Measurements from ENCODE around the gene PATJ. TPM values are rescaled to one million over a fixed set of nuclear protein-coding genes. Genes with fewer than 3 reads are reported as not detected.
"Not testable (repeated sequence)": the region's sequence is repeated elsewhere in the genome, so short reads cannot be mapped to it uniquely, and the experiment has no call there.

The PATJ gene
- polyA plus RNA-seq, 1 donor from 2014 or later = 7.8 TPM

DNA sequence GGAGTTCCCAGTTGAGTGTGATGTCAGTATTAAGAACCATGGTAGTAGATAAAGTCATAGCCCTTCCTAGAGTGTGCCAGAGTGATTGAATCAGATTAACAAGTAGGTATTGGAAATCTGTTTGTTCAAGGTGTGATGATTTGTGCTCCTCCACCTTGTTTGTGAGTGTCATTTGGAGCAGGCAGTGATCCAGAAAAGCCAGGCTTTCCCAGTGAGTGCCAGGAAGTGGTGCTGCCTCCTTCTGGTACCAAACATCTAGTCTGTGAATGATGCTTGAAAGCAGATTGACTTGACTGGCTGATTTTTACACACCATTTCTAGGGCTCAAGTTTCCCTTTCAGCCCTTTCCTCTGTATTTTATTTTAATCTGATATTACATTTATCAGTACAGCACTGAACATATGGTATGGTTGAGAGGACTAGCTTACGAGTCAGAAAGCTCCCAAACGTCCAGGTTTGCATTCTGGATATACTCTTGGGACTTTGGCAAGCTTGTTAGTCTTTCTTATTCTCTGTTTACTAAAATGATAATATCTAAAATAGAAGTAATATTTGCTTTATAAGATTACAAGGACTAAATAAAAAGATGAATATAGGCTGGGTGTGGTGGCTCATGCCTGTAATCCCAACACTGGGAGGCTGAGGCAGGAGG lies 100.7 kb downstream of the PATJ start:
- H3K9ac ChIP-seq (ENCODE audit: low read length) = no peak overlapping the region
- H3K36me3 ChIP-seq (ENCODE audit: insufficient read depth, low read length) = no peaks in the 10 kb centered on the region
- H3K79me2 ChIP-seq (replicated peaks; ENCODE audit: insufficient read depth, low read length) = no peaks in the 10 kb centered on the region

DNA sequence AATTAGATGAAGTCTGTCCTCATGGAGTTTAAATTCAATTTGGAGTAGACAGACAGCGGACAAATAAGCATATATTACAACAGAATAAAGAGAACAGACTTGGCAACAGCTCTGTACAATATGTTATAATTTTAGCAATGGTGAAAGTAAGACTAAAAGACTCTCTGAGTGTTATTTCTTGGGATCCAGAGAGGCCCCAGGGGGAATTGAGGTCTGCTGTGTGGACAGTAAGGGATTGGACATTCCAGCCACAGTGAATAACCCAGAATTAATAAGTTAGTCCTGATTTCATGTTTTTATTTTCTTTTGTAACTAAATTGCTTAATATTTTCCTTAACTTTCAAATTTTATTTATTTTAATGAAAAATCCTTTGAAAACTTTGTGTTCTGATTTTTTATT lies 101.7 kb downstream of the PATJ start:
- Histone ChIP-seq H3K9me2 (ENCODE audit: insufficient read depth, low read length) (no peaks in the 10 kb centered on the region), H3K27me3 (ENCODE audit: insufficient read depth, low read depth, low read length) (no peaks in the 10 kb centered on the region), H3K36me3 (ENCODE audit: insufficient read depth, low read length) (no peaks in the 10 kb centered on the region), H3F3A (ENCODE audit: insufficient read depth, low read length, poor library complexity, severe bottlenecking) (no peaks in the 10 kb centered on the region), H3K4me3 (ENCODE audit: low read length) (no peak overlapping the region), H4K20me1 (ENCODE audit: insufficient read depth) (no peaks in the 10 kb centered on the region), H3K9ac (ENCODE audit: low read length) (no peak overlapping the region), H3K27ac (ENCODE audit: low read length) (no peak overlapping the region), H2AFZ (ENCODE audit: low read depth, low read length) (no peak overlapping the region), H3K79me2 (replicated peaks; ENCODE audit: insufficient read depth, low read length) (no peaks in the 10 kb centered on the region), H3K4me2 (ENCODE audit: low read length) (no peak overlapping the region), H3K9me3 (ENCODE audit: low read length) (no peaks in the 10 kb centered on the region)
- no peak for TF ChIP-seq MXI1 (conservative IDR thresholded peaks at IDR 0.05; ENCODE audit: poor library complexity, severe bottlenecking)
- TF ChIP-seq POLR2AphosphoS5 (IDR thresholded peaks at IDR 0.05) = no peak
- TF ChIP-seq SMC3 (conservative IDR thresholded peaks at IDR 0.05; ENCODE audit: poor library complexity) = no peak
- TF ChIP-seq EP300 (conservative IDR thresholded peaks at IDR 0.05; ENCODE audit: poor library complexity, severe bottlenecking) = no peak
- no peak for TF ChIP-seq RAD21 (conservative IDR thresholded peaks at IDR 0.05)
- TF ChIP-seq, protein P1, sequence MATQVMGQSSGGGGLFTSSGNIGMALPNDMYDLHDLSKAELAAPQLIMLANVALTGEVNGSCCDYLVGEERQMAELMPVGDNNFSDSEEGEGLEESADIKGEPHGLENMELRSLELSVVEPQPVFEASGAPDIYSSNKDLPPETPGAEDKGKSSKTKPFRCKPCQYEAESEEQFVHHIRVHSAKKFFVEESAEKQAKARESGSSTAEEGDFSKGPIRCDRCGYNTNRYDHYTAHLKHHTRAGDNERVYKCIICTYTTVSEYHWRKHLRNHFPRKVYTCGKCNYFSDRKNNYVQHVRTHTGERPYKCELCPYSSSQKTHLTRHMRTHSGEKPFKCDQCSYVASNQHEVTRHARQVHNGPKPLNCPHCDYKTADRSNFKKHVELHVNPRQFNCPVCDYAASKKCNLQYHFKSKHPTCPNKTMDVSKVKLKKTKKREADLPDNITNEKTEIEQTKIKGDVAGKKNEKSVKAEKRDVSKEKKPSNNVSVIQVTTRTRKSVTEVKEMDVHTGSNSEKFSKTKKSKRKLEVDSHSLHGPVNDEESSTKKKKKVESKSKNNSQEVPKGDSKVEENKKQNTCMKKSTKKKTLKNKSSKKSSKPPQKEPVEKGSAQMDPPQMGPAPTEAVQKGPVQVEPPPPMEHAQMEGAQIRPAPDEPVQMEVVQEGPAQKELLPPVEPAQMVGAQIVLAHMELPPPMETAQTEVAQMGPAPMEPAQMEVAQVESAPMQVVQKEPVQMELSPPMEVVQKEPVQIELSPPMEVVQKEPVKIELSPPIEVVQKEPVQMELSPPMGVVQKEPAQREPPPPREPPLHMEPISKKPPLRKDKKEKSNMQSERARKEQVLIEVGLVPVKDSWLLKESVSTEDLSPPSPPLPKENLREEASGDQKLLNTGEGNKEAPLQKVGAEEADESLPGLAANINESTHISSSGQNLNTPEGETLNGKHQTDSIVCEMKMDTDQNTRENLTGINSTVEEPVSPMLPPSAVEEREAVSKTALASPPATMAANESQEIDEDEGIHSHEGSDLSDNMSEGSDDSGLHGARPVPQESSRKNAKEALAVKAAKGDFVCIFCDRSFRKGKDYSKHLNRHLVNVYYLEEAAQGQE (IDR thresholded peaks at IDR 0.05; ENCODE audit: borderline replicate concordance) = no peak
- no peak for TF ChIP-seq EZH2 (IDR thresholded peaks at IDR 0.05; ENCODE audit: borderline replicate concordance, insufficient read depth, low read length, poor library complexity, severe bottlenecking)
- no peak for TF ChIP-seq TAF1 (IDR thresholded peaks at IDR 0.05; ENCODE audit: low read depth)
- TF ChIP-seq, protein P2, sequence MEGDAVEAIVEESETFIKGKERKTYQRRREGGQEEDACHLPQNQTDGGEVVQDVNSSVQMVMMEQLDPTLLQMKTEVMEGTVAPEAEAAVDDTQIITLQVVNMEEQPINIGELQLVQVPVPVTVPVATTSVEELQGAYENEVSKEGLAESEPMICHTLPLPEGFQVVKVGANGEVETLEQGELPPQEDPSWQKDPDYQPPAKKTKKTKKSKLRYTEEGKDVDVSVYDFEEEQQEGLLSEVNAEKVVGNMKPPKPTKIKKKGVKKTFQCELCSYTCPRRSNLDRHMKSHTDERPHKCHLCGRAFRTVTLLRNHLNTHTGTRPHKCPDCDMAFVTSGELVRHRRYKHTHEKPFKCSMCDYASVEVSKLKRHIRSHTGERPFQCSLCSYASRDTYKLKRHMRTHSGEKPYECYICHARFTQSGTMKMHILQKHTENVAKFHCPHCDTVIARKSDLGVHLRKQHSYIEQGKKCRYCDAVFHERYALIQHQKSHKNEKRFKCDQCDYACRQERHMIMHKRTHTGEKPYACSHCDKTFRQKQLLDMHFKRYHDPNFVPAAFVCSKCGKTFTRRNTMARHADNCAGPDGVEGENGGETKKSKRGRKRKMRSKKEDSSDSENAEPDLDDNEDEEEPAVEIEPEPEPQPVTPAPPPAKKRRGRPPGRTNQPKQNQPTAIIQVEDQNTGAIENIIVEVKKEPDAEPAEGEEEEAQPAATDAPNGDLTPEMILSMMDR (IDR thresholded peaks at IDR 0.05; ENCODE audit: poor library complexity, severe bottlenecking) = no peak

More for the DNA sequence above, 100.7 kb downstream of the PATJ start:
- Histone ChIP-seq H3F3A (ENCODE audit: insufficient read depth, low read length, poor library complexity, severe bottlenecking) (no peaks in the 10 kb centered on the region), H2AFZ (ENCODE audit: low read depth, low read length) (no peak overlapping the region), H3K4me3 (ENCODE audit: low read length) (no peak overlapping the region), H3K27me3 (ENCODE audit: insufficient read depth, low read depth, low read length) (no peaks in the 10 kb centered on the region), H3K9me3 (ENCODE audit: low read length) (no peaks in the 10 kb centered on the region), H4K20me1 (ENCODE audit: insufficient read depth) (no peaks in the 10 kb centered on the region), H3K9me2 (ENCODE audit: insufficient read depth, low read length) (no peaks in the 10 kb centered on the region), H3K4me2 (ENCODE audit: low read length) (no peak overlapping the region), H3K27ac (ENCODE audit: low read length) (no peak overlapping the region)
- TF ChIP-seq SMC3 (conservative IDR thresholded peaks at IDR 0.05; ENCODE audit: poor library complexity) = no peak
- no peak for TF ChIP-seq POLR2AphosphoS5 (IDR thresholded peaks at IDR 0.05)

DNA sequence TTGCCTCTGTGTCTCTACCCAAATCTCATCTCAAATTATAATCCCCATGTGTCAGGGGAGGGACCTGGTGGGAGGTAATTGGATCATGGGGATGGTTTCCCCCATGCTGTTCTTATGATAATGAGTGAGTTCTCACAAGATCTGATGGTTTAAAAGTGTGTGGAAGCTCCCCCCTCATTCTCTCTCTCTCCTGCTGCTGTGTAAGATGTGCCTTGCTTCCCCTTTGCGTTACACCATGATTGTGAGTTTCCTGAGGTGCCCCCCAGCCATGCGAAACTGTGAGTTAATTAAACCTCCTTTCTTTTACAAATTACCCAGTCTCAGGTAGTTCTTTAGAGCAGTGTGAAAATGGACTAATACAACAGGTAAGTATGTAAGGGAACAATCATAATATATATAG lies 102.4 kb downstream of the PATJ start:
- H3K79me2 ChIP-seq (replicated peaks; ENCODE audit: insufficient read depth, low read length); H3K9ac ChIP-seq (ENCODE audit: low read length); H3K27ac ChIP-seq (ENCODE audit: low read length); H3K4me2 ChIP-seq (ENCODE audit: low read length); H3K36me3 ChIP-seq (ENCODE audit: insufficient read depth, low read length); H3K9me3 ChIP-seq (ENCODE audit: low read length); H4K20me1 ChIP-seq (ENCODE audit: insufficient read depth); H3K4me3 ChIP-seq (ENCODE audit: low read length); H3F3A ChIP-seq (ENCODE audit: insufficient read depth, low read length, poor library complexity, severe bottlenecking); H3K27me3 ChIP-seq (ENCODE audit: insufficient read depth, low read depth, low read length); H3K9me2 ChIP-seq (ENCODE audit: insufficient read depth, low read length); H2AFZ ChIP-seq (ENCODE audit: low read depth, low read length): not testable (repeated sequence)

Measured in neural cell (in vitro differentiated cells).